ENCODE results near the gene TPMT.
"Not testable (repeated sequence)": the region's sequence is repeated elsewhere in the genome, so short reads cannot be mapped to it uniquely, and the experiment has no call there.

The TPMT gene

DNA sequence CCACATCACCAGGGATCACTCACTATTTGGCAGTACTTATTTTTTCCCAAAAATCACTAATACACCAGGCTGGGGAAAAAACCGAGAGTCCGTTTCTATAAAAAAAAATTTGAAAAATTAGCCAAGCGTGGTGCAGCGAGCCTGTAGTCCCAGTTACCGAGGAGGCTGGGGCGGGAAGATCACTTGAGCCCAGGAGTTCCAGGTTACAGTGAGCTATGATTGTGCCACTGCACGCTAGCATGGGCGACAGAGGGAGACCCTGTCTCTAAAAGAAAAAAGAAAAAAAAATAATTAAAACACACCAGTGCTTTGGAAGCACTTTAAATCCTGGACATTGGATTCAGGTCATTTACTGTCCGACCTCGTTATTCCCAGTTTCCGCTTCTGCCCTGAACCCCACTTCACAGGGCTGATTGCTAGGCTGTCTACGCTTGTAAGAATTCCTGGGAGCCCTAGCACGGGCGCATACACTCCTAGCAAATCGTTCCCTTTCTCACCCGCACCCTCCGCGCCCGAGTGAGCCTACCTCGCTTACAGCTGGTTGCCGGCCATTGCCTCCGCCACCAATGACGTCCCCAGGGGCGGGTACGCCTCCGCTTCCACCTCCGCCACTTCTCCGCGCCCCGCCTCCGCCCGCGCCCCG is at the start of gene TPMT:
TPMT (minus strand) TSS at position 571 of the 643 bp plus-strand sequence. CDS start 5,950 bp downstream, outside the sequence.
- DNase-seq: peak; percentile 28

DNA sequence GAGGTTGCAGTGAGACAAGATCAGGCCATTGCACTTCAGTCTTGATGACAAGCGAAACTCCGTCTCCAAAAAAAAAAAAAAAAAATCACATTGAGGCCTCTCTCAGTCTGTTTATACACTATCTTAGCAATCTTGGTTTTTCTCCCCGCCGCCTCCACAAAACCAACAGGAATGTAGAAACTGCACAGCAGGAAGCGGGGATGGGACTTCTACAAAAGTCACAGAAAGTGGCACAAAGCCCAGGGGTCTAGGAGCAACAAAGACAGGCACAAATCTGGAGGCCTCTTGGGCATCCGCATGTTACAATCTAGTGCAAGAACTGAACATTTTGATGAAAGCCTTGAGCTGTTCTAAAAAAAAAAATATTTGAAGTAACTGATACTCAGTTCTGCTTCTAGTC is 48.9 kb upstream of the TPMT start:
- DNase-seq: no peak

DNA sequence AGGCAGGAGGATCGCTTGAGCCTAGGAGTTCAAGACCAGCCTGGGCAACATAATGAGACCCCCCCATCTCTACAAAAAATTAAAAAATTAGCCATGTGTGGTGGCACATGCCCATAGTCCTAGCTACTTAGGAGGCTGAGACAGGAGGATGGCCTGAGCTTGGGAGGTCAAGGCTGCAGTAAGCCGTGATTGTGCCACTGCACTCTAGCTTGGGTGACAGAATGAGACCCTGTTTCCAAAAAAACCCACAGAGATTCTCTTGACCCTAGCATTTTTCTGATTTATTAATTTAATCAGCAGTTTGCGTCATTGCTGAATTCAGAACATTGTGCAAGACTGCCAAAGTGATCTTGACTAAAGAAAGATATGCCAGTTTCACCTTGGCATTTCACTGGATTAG is 37.1 kb upstream of the TPMT start:
- no peak for DNase-seq

DNA sequence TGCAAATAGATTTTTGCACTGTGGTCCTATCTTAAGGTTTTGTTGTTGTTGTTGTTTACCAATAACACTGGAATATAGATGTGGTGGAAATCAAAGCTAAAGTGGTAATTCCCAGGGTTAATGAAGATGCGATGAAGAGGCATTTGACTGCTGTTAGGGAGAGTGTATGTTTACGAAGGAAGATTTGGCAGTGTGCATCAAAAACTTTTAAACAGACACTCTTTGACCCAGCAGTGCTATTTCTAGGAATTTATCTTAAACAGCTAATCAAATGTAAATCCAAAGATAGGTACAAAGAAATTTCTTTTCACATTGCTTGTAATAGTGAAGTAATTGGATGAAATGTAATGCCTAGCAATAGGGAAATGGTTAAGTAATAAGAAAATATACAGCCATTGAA is 34.3 kb upstream of the TPMT start:
- DNase-seq: no peak

DNA sequence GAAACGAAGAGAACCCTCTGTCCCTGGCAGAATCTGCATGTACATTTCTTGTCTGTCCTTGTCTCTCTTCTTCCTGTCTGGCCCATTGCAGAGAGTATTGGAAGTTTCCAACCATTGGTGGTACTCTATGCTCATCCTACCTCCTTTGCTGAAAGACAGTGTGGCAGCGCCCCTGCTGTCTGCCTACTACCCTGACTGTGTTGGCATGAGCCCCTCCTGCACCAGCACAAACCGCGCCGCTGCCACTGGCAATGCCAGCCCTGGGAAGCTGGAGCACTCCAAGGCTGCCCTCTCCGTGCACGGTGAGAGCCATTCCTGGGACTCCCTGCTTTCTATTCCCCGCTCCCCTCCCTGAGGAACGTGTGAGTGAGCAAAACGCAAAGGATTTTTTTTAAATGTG is 32.8 kb upstream of the TPMT start:
- no peak for DNase-seq

DNA sequence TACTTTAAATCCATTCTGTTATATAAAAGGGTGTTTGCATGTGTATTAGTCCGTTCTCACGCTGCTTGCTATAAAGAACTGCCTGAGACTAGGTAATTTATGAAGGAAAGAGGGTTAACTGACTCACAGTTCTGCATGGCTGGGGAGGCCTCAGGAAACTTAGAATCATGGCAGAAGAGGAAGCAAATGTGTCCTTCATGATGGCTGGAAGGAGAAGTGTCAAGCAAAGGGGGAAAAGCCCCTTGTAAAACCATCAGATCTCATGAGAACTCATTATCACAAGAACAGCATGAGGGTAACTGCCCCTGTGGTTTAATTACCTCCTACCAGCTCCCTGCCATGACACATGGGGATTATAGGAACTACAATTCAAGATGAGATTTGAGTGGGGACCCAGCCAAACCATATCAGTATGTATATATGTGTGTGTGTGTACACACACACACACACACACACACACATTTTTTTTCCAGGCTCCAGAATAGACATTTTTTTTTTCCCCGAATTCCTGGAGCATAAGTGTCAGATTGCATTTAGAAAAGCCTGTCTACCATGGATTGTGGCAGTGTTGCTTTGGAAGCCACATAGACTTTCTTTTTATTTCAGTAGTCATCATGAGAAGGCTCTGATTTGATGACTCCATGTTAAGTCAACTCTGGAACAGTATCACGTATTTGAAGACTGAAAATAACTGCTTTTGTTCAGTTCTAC is 31.8 kb upstream of the TPMT start:
- no peak for DNase-seq

GRCh38 chr6:18186033-18186432 is 31.2 kb upstream of the TPMT start:
- no peak for DNase-seq

DNA sequence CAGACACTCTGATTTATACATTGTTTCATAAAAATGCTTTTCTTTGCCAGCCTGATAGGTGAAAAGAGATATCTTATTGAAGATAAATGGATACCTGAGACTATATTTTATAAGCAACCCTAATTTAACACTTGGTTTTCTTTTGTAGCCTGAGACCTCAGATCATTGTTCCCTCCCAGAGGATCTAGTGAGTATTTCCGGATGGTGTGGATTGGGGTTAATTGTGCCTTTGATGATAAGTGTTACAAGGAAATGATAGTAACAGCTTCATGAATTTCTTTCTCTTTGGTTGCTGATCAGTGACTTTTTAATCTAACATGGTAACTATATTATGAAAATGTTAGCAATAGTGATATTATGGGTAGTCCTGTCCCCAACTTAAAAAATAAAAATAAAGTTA is 30.7 kb upstream of the TPMT start:
- DNase-seq: no peak

DNA sequence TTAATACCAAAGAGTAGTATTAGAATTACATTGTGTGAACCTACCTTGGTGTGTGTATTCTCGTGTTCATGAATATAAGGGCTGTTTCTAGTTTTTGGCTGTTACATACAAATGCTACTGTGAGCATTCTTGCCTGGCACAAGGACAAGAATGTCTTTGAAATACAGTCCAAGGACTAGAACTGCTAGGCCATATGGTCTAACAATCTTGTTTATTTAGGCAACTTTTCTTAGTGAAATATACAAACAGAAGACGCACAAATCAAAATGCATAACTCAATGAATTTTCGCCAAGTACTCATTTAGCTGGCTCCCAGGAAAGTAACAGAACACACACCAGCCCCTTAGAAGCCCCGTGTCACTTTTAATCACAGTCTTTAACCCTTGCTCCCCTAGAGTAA is 28.9 kb upstream of the TPMT start:
- DNase-seq: no peak

DNA sequence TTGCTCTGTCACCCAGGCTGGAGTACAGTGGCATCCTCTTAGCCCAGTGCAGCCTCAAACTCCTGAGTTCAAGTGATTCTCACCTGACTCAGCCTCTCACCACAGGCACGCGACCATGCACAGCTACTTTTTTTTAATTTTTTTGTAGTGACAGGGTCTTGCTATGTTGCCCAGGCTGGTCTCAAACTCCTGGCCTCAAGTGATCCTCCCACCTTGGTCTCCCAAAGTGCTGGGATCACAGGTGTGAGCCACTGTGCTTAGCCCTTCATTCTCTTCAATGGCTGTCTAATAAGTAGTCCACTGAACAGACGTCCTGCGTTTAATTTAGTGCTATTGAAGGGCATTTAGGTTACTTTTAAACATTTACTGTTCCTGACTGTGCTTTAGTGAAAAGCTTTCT is 27.7 kb upstream of the TPMT start:
- no peak for DNase-seq

DNA sequence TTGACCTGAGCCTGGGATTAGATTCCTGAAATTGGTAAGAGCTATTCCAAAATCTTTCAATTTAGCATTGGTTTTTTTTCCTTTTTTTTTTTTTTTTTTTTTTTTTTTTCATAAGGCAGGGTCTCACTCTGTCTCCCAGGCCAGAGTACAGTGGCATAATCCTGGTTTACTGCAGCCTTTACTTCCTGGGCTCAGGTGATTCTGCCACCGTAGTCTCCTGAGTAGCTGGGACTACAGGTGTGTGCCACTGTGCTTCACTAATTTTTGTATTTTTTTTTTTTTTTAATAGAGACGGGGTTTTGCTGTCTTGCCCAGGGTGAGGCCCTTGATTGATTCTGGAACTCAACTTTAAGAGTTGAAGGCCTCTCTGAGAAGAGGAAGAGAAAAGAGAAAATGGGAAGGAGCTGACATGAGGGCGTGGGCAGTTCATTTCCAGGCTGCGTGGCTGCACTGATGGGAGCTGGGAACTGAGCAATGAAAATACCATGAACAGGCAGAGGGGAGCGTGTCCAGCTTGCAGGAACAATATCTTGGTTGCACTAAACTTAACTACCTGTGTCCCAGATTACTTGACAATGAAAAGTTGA is 25.0 kb upstream of the TPMT start:
- no peak for DNase-seq

DNA sequence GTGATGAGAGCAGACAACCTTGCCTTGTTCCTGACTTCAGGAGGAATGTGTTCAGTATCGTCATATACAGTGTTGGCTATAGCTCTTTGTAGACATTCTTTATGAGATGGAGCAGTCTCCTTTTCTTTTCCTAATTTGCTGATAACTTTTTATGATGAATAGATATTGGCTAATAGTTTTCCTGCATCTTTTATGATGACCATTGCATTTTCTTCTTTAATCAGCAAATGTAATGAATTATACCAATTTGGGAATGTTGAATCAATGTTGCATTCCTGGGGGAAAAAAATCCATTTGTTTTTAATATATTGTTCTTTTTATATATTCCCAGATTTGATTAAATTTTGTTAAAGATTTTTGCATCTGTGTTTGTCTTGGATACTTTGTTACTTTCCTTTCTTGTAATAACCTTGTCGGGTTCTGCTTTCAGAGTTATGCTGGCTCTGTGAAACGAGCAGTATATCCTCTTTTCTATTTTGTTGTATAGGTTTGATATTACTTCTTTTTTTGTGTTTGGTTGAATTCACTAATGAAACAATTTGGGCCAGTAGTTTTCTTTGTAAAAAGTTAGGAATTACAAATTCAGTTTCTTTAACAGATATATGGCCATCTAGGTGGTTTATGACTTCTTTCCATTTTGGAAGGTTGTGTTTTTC is 24.2 kb upstream of the TPMT start:
- no peak for DNase-seq

DNA sequence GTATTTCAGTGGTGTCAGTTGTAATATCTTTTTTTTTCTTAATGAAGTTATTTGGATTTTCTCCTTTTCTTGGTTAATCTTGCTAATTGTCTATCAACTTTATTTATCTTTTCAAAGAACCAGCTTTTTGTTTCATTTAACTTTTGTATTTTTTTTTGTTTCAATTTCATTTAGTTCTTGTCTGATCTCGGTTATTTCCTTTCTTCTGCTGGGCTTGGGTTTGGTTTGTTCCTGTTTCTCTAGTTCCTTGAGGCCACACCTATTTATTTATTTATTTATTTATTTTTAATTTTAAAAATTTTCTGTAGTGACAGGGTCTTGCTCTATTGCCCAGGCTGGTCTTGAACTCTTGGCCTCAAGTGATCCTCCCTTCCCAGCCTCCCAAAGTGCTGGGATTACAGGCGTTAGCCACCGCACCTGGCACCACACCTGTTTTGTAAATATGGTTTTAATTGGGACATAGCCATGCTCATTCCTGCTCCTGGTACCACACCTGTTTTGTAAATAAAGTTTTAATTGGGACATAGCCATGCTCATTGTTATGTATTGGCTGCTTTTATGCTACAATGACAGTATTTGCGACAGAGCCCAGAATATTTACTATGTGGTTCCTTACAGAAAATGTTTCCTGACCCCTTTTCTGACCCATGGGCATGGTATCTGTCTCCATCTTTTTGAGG is 22.5 kb upstream of the TPMT start:
- DNase-seq: no peak

DNA sequence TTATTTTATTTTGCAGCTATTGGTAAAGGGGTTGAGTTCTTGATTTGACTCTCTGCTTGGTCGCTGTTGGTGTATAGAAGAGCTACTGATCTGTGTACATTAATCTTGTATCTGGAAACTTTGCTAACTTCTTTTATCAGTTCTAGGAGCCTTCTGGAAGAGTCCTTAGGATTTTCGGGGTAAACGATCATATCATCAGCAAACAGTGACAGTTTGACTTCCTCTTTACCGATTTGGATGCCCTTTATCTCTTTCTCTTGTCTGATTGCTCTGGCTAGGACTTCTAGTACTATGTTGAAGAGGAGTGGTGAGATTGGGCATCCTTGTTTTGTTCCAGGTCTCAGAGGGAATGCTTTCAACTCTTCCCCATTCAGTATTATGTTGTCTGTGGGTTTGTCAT is 21.3 kb upstream of the TPMT start:
- DNase-seq: not testable (repeated sequence)

GRCh38 chr6:18171871-18172270 is 17.0 kb upstream of the TPMT start:
- DNase-seq: no peak

DNA sequence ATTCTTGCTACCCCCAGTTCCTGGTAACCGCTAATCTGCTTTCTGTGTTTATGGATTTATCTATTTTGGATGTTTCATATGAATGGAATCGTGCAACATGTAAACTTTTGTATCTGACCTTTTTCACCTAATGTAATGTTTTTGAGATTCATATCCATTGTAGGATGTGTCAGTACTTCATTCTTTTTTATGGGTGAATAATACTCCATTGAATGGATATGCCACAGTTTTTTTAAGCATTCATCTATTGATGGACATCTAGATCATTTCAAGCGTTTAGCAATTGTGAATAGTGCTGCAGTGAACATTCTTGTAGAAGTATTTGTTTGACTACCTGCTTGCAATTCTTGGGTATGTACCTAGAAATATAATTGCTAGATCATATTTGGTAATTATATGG is 13.4 kb upstream of the TPMT start:
- no peak for DNase-seq

DNA sequence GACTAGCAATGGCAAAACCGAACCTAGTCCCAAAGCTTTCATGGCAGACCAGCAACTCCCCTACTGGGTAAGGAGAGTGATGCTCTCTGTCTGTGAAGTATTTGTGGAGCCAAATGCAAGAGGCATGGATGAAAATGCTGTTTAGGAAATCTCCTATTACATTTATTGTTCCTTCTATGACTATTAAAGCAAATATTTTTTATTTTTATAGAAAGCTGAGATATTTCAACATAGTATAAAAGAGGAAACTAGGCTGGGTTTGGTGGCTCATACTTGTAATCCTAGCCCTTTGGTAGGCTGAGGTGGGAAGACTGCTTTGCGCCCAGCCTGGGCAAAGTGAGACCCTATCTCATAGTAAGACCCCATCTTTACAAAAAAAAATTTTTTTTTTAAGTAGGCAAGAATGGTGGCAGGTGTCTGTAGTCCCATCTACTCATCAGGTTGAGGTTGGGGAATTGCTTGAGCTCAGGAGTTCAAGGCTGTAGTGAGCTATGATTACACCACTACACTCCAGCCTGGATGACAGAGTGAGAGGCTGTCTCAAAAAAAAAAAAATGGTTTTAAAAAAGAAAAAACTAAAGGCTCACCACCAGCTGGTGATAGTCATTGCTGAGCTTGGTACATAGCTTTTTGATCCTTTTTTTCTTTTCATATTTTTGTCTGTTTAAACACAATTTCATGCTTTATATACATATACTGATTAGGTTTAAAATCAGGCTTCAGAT is 11.6 kb upstream of the TPMT start:
- no peak for DNase-seq

- DNase-seq: no peak
Observed at GRCh38 chr6:18165751-18166150, 10.9 kb upstream of the TPMT start.

DNA sequence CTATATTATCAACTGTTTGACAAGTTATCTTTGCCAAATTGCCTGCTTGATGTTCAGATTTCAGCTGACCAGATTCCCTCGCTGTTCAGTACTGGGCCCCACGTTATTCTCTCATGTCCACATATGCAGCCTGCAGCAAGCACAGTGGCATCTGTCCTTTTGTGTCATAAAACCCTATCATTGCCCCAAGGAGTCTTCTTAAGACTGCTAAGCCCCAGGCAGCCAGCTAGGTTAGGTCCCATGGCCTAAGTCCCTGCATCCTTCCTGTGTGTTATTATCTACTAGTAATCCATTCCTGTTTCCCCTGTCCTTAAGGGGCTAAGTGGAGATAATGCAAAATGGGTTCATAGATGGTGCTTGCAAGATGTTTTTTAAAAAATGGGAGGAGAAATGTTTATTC is 7.5 kb upstream of the TPMT start:
- no peak for DNase-seq

DNA sequence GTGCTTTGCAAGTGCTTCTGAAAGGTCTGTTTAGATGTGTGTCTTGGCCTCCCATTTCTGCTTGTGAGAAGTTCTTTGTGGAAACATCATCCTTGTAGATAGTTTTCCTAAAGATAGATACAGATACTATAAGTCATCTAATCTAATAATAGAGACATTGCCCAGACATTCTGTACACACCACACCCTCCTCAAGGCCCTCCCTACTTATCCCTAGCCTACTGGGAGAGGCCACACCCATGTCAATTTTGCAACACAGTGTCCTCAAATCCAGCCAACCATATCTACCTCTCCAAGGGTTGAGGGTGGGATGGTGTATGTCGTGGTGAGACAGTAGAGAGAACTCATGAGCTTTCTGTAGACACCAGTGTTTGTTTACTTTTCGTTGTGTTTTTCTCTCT is 6.6 kb upstream of the TPMT start:
- no peak for DNase-seq

DNA sequence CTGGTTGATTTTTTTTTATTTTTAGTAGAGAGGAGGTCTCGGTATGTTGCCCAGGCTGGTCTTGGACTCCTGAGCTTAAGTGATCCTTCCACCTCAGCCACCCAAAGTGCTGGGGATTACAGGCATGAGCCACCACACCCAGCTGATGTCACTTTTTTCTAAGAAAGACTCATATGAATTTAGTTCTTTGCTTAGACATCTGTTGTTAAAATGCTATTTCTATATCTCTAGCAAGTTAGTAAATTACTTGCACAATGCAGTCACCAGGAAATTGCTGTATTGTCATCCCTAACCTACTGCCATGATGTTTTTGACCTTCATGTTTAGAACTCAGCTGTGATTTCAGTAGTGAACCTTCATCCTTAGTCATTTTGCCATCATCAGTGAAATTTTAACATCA is 6.0 kb upstream of the TPMT start:
- no peak for DNase-seq

DNA sequence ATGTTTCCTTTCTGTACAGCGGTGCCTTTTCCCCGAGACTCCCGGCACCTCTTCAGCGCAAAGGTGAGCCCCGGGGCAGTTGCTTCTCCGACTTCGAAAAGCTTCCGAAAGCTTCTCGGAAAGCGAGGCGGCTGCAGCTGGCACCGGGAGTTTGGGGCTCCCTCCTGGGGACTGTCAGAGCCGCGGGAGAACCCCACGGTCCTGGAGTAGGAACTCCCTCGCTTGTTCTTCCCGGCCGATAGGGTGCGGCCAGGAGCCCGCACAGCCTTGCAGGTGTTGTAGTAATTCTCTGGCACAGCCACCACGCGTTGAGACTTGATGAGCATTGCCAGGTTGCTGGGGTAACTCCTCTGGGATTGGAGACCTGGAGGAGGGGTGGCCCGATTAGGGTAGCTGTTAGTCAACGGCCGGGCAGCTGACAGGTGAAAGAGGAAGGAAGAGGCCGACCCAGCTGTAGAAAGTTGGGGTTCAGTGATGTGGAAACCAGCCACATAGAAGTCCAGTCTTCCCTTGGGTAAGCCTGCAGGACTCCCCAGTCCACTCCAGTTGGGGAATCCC is 1.1 kb upstream of the TPMT start:
- DNase-seq: peak; percentile 61

Data from CD4-positive, alpha-beta T cell treated with Interleukin-6 for 4 hours (primary cell).